GM12878 (cell line): ENCODE measurements around the gene ETNK1. TPM values are rescaled to one million over a fixed set of nuclear protein-coding genes. Genes with fewer than 3 reads are reported as not detected.

Experiments
- ATAC-seq: fragments of 200-7000 bp; cut with Tn5 transposase; 3 replicates; pipeline ENCODE4 v1.9.1; 2020; ENCODE audit warnings: mild to moderate bottlenecking, moderate library complexity
- BruUV-seq: library from RNA; stranded (reverse); fragments of 400-500 nt; replicated peaks from 2 replicates; lab custom pipeline; 2021; lab: Mats Ljungman, UMichigan
- CTCF ChIA-PET: fragments of 300-600 bp; sonication (Branson Sonifier 250); formaldehyde crosslinking; extraction: SDS; loops from one replicate; lab custom pipeline; 2021; ENCODE audit warnings: inconsistent platforms; lab: Yijun Ruan, JAX
- POLR2A ChIA-PET: fragments of 350-600 bp; formaldehyde crosslinking; extraction: SDS; loops from one replicate; lab custom pipeline; 2021; ENCODE audit warnings: inconsistent platforms; lab: Charles Lee
- RAD21 ChIA-PET: fragments of 300-600 bp; sonication (Branson Sonifier 250); formaldehyde crosslinking; loops from one replicate; lab custom pipeline; 2023; ENCODE audit warnings: antibody characterized with exemption; ENCODE audit not compliant: unreplicated experiment; lab: Charles Lee
- SMC1A ChIA-PET: fragments of 300-600 bp; sonication (Branson Sonifier 250); formaldehyde crosslinking; loops from one replicate; lab custom pipeline; 2023; ENCODE audit not compliant: unreplicated experiment, uncharacterized antibody; lab: Charles Lee
- DNase-seq: peaks from one replicate; pipeline ENCODE4 v3.0.0-alpha.2; 2011; ENCODE audit warnings: low read depth, low spot score
- FAIRE-seq: peaks from 3 replicates; lab custom pipeline; 2011; peaks lifted over from hg19 to GRCh38; lab: Jason Lieb, UNC
- H2AFZ ChIP-seq: 2 replicates; pipeline ENCODE4 v1.6.0; 2011; ENCODE audit warnings: low read depth, low read length, control low read depth; ENCODE audit not compliant: control insufficient read depth
- H3K27ac ChIP-seq: 2 replicates; pipeline ENCODE4 v1.5.1; 2011; ENCODE audit warnings: control low read depth; ENCODE audit not compliant: control insufficient read depth, insufficient read depth
- H3K27me3 ChIP-seq, 2 experiments: replicated peaks in 1 of 2; 2 replicates each; pipeline versions ENCODE4 v1.6.0 to v1.6.1; 2011; ENCODE audit warnings: low read length in 1 of 2; ENCODE audit not compliant: control insufficient read depth in 2 of 2, insufficient read depth in 2 of 2
- H3K36me3 ChIP-seq, 2 experiments: 2 replicates each; pipeline ENCODE4 v1.5.1; 2011; ENCODE audit warnings: low read length in 1 of 2; ENCODE audit not compliant: control insufficient read depth in 2 of 2, insufficient read depth in 2 of 2
- H3K4me1 ChIP-seq: 2 replicates; pipeline ENCODE4 v1.6.1; 2011; ENCODE audit warnings: mild to moderate bottlenecking, low read length, moderate library complexity, mixed read lengths; ENCODE audit not compliant: control insufficient read depth, insufficient read depth
- H3K4me2 ChIP-seq: 2 replicates; pipeline ENCODE4 v1.6.0; 2011; ENCODE audit warnings: control low read depth; ENCODE audit not compliant: control insufficient read depth, insufficient read depth
- H3K4me3 ChIP-seq: fragments of 200-600 bp; sonication (generic); 2 replicates; pipeline ENCODE4 v1.5.1; 2016
- H3K79me2 ChIP-seq: 2 replicates; pipeline ENCODE4 v1.6.0; 2011; ENCODE audit warnings: low read length; ENCODE audit not compliant: control insufficient read depth, insufficient read depth
- H3K9ac ChIP-seq: 2 replicates; pipeline ENCODE4 v1.8.0; 2011; ENCODE audit warnings: low read length, control low read depth, mixed read lengths; ENCODE audit not compliant: control insufficient read depth, insufficient read depth
- H3K9me3 ChIP-seq: replicated peaks from 3 replicates; pipeline ENCODE4 v1.5.1; 2011; ENCODE audit warnings: mild to moderate bottlenecking, low read length; ENCODE audit not compliant: control insufficient read depth, insufficient read depth
- H4K20me1 ChIP-seq: 2 replicates; pipeline ENCODE4 v1.6.0; 2011; ENCODE audit not compliant: control insufficient read depth, insufficient read depth
- BMI1 ChIP-seq: fragments of 450-650 bp; IDR thresholded peaks from 2 replicates; pipeline ENCODE4 v1.6.1; 2016; ENCODE audit warnings: mild to moderate bottlenecking, moderate library complexity, borderline replicate concordance
- ETV6 ChIP-seq, 2 experiments: fragments of 450-650 bp in 1 of 2; IDR thresholded peaks in 1 of 2; conservative IDR thresholded peaks in 1 of 2; 2 replicates each; pipeline ENCODE4 v1.6.1; 2014; ENCODE audit warnings: antibody characterized with exemption in 1 of 2, borderline replicate concordance in 1 of 2, low read depth in 1 of 2, mild to moderate bottlenecking in 1 of 2, moderate library complexity in 1 of 2
- FOS ChIP-seq: IDR thresholded peaks from 3 replicates; pipeline ENCODE4 v1.6.1; 2011; ENCODE audit warnings: borderline replicate concordance; ENCODE audit not compliant: insufficient read length; ENCODE audit errors: extremely low read depth
- FOXM1 ChIP-seq: IDR thresholded peaks from 2 replicates; pipeline ENCODE4 v1.6.1; 2012; ENCODE audit warnings: low read depth, mild to moderate bottlenecking, inconsistent platforms, low read length, moderate library complexity
- HDGF ChIP-seq: fragments of 450-650 bp; IDR thresholded peaks from 2 replicates; pipeline ENCODE4 v1.6.1; 2016; ENCODE audit warnings: antibody characterized with exemption
- NFYA ChIP-seq: IDR thresholded peaks from 2 replicates; pipeline ENCODE4 v1.6.1; 2011; ENCODE audit warnings: low read depth, mild to moderate bottlenecking, low read length, improper control_type of control experiment, borderline replicate concordance
- PAX8 ChIP-seq: fragments of 450-650 bp; IDR thresholded peaks from 2 replicates; pipeline ENCODE4 v1.6.1; 2017; ENCODE audit warnings: mild to moderate bottlenecking, moderate library complexity
- SMAD5 ChIP-seq: IDR thresholded peaks from 2 replicates; pipeline ENCODE4 v1.6.1; 2016; ENCODE audit warnings: antibody characterized with exemption, low read depth
- ZBED1 ChIP-seq: IDR thresholded peaks from 2 replicates; pipeline ENCODE4 v1.6.1; 2016; ENCODE audit warnings: borderline replicate concordance
- WGBS: methylation state at CpG from one replicate; pipeline ENCODE4 v1.1.6; 2016; ENCODE audit warnings: low lambda C conversion rate; ENCODE audit not compliant: insufficient replicate concordance, insufficient coverage; ENCODE audit errors: missing lambda C conversion rate; 5-methylcytosine and 5-hydroxymethylcytosine counted together
- in situ Hi-C: fragments of 300-500 bp; cut with MboI; formaldehyde crosslinking; loops from 9 replicates; pipeline ENCODE4 v1.14.3; 2018; ENCODE audit warnings: mixed read lengths
- intact Hi-C: fragments of 100-400 bp; cut with micrococcal nuclease; formaldehyde crosslinking; loops from one replicate; pipeline ENCODE4 v1.14.2; 2022; ENCODE audit not compliant: unreplicated experiment
- polyA plus RNA-seq, 11 experiments: library from polyadenylated mRNA; depleted of rRNA in 4 of 11; unstranded in 6 of 11; stranded (reverse) in 5 of 11; fragments of >200 nt; fragmentation: Nextera tagmentation in 4 of 11; fragmentation: Illumina TruSeq in 1 of 11; extraction: Ambion mirVana in 4 of 11; extraction: Trizol in 1 of 11; gene quantifications; 1 replicate in 1 of 11; 2 replicates in 10 of 11; pipeline versions ENCODE4 v1.2.1 to v1.2.3, GENCODE V29; 2011 to 2016; ENCODE audit warnings: inconsistent platforms in 2 of 11, missing spikeins in 2 of 11, low read depth in 1 of 11
- total RNA-seq, 4 experiments: library from RNA; depleted of rRNA in 3 of 4; stranded (reverse); fragments of >200 nt in 3 of 4; fragmentation: Illumina TruSeq in 1 of 4; extraction: Trizol in 1 of 4; gene quantifications; 2 replicates each; pipeline versions ENCODE4 v1.2.1 to v1.2.3, GENCODE V29; 2013 to 2021
- TF ChIP-seq, protein P1 (sequence below): fragments of 450-650 bp; IDR thresholded peaks from 2 replicates; pipeline ENCODE4 v1.6.1; 2016; ENCODE audit warnings: mild to moderate bottlenecking
- TF ChIP-seq, protein P2 (sequence below): fragments of 450-650 bp; IDR thresholded peaks from 2 replicates; pipeline ENCODE4 v1.6.1; 2016; ENCODE audit warnings: mild to moderate bottlenecking

Gene ETNK1
- total and polyA plus RNA-seq, 10 of the 15 experiments (the other 5 are each of a cell fraction or from before 2014, with no cell fraction given): 12.3 to 69.4 (median 34.2) TPM

DNA sequence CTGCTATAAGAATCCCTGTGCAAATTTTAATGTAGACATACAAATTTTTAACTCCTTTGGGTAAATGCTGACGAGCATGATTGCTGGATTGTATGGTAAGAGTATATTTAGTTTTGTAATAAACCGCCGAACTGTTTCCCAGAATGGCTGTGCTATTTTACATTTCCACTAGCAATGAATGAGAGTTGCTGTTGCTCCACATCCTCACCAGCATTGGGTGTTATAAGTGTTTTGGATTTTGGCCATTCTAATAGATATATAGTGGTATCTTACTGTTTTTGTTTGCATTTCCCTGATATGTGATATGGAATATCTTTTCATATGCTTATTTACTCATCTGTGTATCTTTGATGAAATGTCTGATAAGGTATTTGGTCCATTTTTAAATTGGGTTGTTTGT lies 23.7 kb downstream of the ETNK1 start:
- DNase-seq: no peak
- intact Hi-C loops: no loop called here
- H4K20me1 ChIP-seq: no peaks in the 10 kb centered on the region
- CTCF ChIA-PET: interaction anchor here (1.1 to 1.6 kb wide), 2 partner anchors 18 to 34 kb away, joined by 3 read pairs; no protein-coding TSS in a partner anchor
- BruUV-seq: no TSS peak
- TF ChIP-seq ZBED1: no peak
- TF ChIP-seq HDGF: no peak
- no peak for TF ChIP-seq FOXM1
- TF ChIP-seq, protein P1, sequence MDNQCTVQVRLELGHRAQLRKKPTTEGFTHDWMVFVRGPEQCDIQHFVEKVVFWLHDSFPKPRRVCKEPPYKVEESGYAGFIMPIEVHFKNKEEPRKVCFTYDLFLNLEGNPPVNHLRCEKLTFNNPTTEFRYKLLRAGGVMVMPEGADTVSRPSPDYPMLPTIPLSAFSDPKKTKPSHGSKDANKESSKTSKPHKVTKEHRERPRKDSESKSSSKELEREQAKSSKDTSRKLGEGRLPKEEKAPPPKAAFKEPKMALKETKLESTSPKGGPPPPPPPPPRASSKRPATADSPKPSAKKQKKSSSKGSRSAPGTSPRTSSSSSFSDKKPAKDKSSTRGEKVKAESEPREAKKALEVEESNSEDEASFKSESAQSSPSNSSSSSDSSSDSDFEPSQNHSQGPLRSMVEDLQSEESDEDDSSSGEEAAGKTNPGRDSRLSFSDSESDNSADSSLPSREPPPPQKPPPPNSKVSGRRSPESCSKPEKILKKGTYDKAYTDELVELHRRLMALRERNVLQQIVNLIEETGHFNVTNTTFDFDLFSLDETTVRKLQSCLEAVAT: no peak
- TF ChIP-seq FOS: no peak
- no peak for TF ChIP-seq BMI1
- TF ChIP-seq SMAD5: no peak
- no peak for TF ChIP-seq NFYA
- TF ChIP-seq PAX8: no peak
- TF ChIP-seq ETV6 (conservative IDR thresholded peaks at IDR 0.05 in 1 of 2, IDR thresholded peaks at IDR 0.05 in 1 of 2; ENCODE audit: borderline replicate concordance in 1 of 2, low read depth in 1 of 2): no peak
- TF ChIP-seq, protein P2, sequence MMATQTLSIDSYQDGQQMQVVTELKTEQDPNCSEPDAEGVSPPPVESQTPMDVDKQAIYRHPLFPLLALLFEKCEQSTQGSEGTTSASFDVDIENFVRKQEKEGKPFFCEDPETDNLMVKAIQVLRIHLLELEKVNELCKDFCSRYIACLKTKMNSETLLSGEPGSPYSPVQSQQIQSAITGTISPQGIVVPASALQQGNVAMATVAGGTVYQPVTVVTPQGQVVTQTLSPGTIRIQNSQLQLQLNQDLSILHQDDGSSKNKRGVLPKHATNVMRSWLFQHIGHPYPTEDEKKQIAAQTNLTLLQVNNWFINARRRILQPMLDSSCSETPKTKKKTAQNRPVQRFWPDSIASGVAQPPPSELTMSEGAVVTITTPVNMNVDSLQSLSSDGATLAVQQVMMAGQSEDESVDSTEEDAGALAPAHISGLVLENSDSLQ: no peak
- no peak overlapping the region for H3K27ac ChIP-seq
- H3K9me3 ChIP-seq: peaks cover 2% of the 10 kb centered on the region; the same call in 1 of the 3 replicates
- H3K4me1 ChIP-seq: 0 out of 2 replicates have a peak, but pooled peaks cover 2% of the 10 kb centered on the region
- in situ Hi-C loops: no loop called here
- no peak overlapping the region for H3K4me3 ChIP-seq
- SMC1A ChIA-PET: interaction anchor here (2.6 kb wide), 1 partner anchor 8 kb away, joined by 10 read pairs; no protein-coding TSS in a partner anchor
- RAD21 ChIA-PET: no interaction called here
- H3K27me3 ChIP-seq: no peaks in the 10 kb centered on the region
- H3K79me2 ChIP-seq: peaks cover 10% of the 10 kb centered on the region
- no peak overlapping the region for H3K9ac ChIP-seq
- POLR2A ChIA-PET: no interaction called here
- ATAC-seq: no peak
- no peak for FAIRE-seq
- peaks cover 0 to 6% of the 10 kb centered on the region in 2 experiments; a peak in 2 of 4 replicates for H3K36me3 ChIP-seq
- H2AFZ ChIP-seq: no peak overlapping the region
- 79% methylated on average over 3 of the region's 3 CpGs for WGBS
- H3K4me2 ChIP-seq: no peak overlapping the region
